B cell (primary cell): Measurements from ENCODE around the gene ABHD6.

Source experiments
- CTCF ChIP-seq: fragments of 200-600 bp; IDR thresholded peaks from one replicate; pipeline ENCODE4 v1.8.0; 2022; ENCODE audit warnings: antibody characterized with exemption, mild to moderate bottlenecking
- EZH2 ChIP-seq: IDR thresholded peaks from 2 replicates; pipeline ENCODE4 v1.6.1; 2012; ENCODE audit warnings: borderline replicate concordance, low read depth, mild to moderate bottlenecking, moderate library complexity, low read length; ENCODE audit not compliant: insufficient read depth, poor library complexity, severe bottlenecking

GRCh38 chr3:58299839-58300516, 62.4 kb downstream of the ABHD6 start:
- TF ChIP-seq CTCF, result peak; percentile 65
- no peak for TF ChIP-seq EZH2
